ENCODE measurements around the gene RUFY1.

RUFY1 gene

GRCh38 chr5:179505636-179506261 is 44.6 kb upstream of the RUFY1 start:
- ATAC-seq, result no peak
- TF ChIP-seq SNAI2 (CRISPR knock-in tag; IDR thresholded peaks at IDR 0.05) (no peak), ARNTL (CRISPR knock-in tag; IDR thresholded peaks at IDR 0.05; ENCODE audit: borderline replicate concordance, low read depth) (no peak), ESRRG (CRISPR knock-in tag; IDR thresholded peaks at IDR 0.05) (no peak), POU6F1 (CRISPR knock-in tag; IDR thresholded peaks at IDR 0.05; ENCODE audit: borderline replicate concordance, low read depth) (no peak), ISL1 (CRISPR knock-in tag; IDR thresholded peaks at IDR 0.05) (no peak), ZFP3 (CRISPR knock-in tag; IDR thresholded peaks at IDR 0.05) (no peak), PATZ1 (CRISPR knock-in tag; IDR thresholded peaks at IDR 0.05; ENCODE audit: borderline replicate concordance) (no peak), CSDC2 (CRISPR knock-in tag; IDR thresholded peaks at IDR 0.05) (no peak), CREB5 (CRISPR knock-in tag; IDR thresholded peaks at IDR 0.05; ENCODE audit: low read depth) (no peak)

GRCh38 chr5:179509239-179509638 is 41.1 kb upstream of the RUFY1 start:
- ATAC-seq, result no peak
- TF ChIP-seq PATZ1 (CRISPR knock-in tag; IDR thresholded peaks at IDR 0.05; ENCODE audit: borderline replicate concordance) (no peak), TSHZ2 (CRISPR knock-in tag; IDR thresholded peaks at IDR 0.05) (no peak)

DNA sequence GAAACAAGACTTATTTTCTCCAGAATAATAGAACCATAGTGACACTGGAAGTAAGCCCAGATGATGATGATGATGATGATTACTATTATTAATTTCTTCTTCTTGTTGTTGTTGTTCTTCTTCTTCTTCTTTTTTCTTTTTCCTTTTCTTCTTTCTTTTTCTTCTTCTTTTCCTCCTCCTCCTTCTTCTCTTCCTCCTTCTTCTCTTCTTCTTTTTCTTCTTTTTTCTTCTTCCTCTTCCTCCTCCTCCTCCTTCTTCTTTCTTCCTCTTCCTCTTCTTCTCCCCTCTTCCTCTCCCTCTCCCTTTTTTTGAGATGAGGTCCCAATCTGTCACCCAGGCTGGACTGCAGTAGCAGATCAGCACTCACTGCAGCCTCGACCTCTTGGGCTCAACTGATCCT is 40.5 kb upstream of the RUFY1 start:
- no peak for ATAC-seq
- no peak for TF ChIP-seq ZFP3 (CRISPR knock-in tag; IDR thresholded peaks at IDR 0.05)
- no peak for TF ChIP-seq ZNF565 (CRISPR knock-in tag; conservative IDR thresholded peaks at IDR 0.05; ENCODE audit: low read depth)
- TF ChIP-seq PATZ1 (CRISPR knock-in tag; IDR thresholded peaks at IDR 0.05; ENCODE audit: borderline replicate concordance), result no peak
- no peak for TF ChIP-seq TOX (CRISPR knock-in tag; IDR thresholded peaks at IDR 0.05; ENCODE audit: borderline replicate concordance)
- TF ChIP-seq OSR1 (CRISPR knock-in tag; IDR thresholded peaks at IDR 0.05), result no peak
- TF ChIP-seq CREB5 (CRISPR knock-in tag; IDR thresholded peaks at IDR 0.05; ENCODE audit: low read depth), result no peak
- no peak for TF ChIP-seq ZFP30 (CRISPR knock-in tag; IDR thresholded peaks at IDR 0.05)
- TF ChIP-seq ZNF70 (CRISPR knock-in tag; IDR thresholded peaks at IDR 0.05), result no peak
- no peak for TF ChIP-seq ISL1 (CRISPR knock-in tag; IDR thresholded peaks at IDR 0.05)
- TF ChIP-seq SNAI2 (CRISPR knock-in tag; IDR thresholded peaks at IDR 0.05), result no peak
- TF ChIP-seq BACH2 (CRISPR knock-in tag; IDR thresholded peaks at IDR 0.05; ENCODE audit: borderline replicate concordance), result no peak
- no peak for TF ChIP-seq ESRRG (CRISPR knock-in tag; IDR thresholded peaks at IDR 0.05)
- no peak for TF ChIP-seq POU6F1 (CRISPR knock-in tag; IDR thresholded peaks at IDR 0.05; ENCODE audit: borderline replicate concordance, low read depth)
- TF ChIP-seq CSDC2 (CRISPR knock-in tag; IDR thresholded peaks at IDR 0.05), result no peak
- no peak for TF ChIP-seq ZC3H10 (CRISPR knock-in tag; IDR thresholded peaks at IDR 0.05)
- TF ChIP-seq GLIS3 (CRISPR knock-in tag; IDR thresholded peaks at IDR 0.05), result no peak
- no peak for TF ChIP-seq ZNF8 (CRISPR knock-in tag; IDR thresholded peaks at IDR 0.05)
- TF ChIP-seq, protein P1, sequence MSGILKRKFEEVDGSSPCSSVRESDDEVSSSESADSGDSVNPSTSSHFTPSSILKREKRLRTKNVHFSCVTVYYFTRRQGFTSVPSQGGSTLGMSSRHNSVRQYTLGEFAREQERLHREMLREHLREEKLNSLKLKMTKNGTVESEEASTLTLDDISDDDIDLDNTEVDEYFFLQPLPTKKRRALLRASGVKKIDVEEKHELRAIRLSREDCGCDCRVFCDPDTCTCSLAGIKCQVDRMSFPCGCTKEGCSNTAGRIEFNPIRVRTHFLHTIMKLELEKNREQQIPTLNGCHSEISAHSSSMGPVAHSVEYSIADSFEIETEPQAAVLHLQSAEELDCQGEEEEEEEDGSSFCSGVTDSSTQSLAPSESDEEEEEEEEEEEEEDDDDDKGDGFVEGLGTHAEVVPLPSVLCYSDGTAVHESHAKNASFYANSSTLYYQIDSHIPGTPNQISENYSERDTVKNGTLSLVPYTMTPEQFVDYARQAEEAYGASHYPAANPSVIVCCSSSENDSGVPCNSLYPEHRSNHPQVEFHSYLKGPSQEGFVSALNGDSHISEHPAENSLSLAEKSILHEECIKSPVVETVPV (CRISPR knock-in tag; IDR thresholded peaks at IDR 0.05), result no peak

All from SK-N-SH treated with all-trans-retinoic acid at 6 μM for 48 hours (cell line).